ENCODE results near the gene TPI1.

TPI1 gene

GRCh38 chr12:6828781-6829535, 38.4 kb upstream of the TPI1 start:
- peak; percentile 58 for DNase-seq (ENCODE audit: low read depth)

- DNase-seq (ENCODE audit: low read depth): no peak
Observed at GRCh38 chr12:6829536-6830220, 37.7 kb upstream of the TPI1 start.

GRCh38 chr12:6830286-6830890, 36.9 kb upstream of the TPI1 start:
- no peak for DNase-seq (ENCODE audit: low read depth)

- no peak for DNase-seq (ENCODE audit: low read depth)
Observed at GRCh38 chr12:6830999-6831398, 36.3 kb upstream of the TPI1 start.

- no peak for DNase-seq (ENCODE audit: low read depth)
Observed at GRCh38 chr12:6831450-6831995, 35.8 kb upstream of the TPI1 start.

- DNase-seq (ENCODE audit: low read depth): no peak
Observed at GRCh38 chr12:6832125-6832524, 35.2 kb upstream of the TPI1 start.

- no peak for DNase-seq (ENCODE audit: low read depth)
Observed at GRCh38 chr12:6833189-6833890, 34.0 kb upstream of the TPI1 start.

- no peak for DNase-seq (ENCODE audit: low read depth)
Observed at GRCh38 chr12:6834254-6834653, 33.1 kb upstream of the TPI1 start.

GRCh38 chr12:6834873-6835272, 32.5 kb upstream of the TPI1 start:
- DNase-seq (ENCODE audit: low read depth): no peak

GRCh38 chr12:6836851-6837250, 30.5 kb upstream of the TPI1 start:
- no peak for DNase-seq (ENCODE audit: low read depth)

GRCh38 chr12:6837370-6838060, 29.8 kb upstream of the TPI1 start:
- DNase-seq (ENCODE audit: low read depth): no peak

GRCh38 chr12:6838854-6839253, 28.5 kb upstream of the TPI1 start:
- DNase-seq (ENCODE audit: low read depth): no peak

- no peak for DNase-seq (ENCODE audit: low read depth)
Observed at GRCh38 chr12:6839482-6840201, 27.7 kb upstream of the TPI1 start.

GRCh38 chr12:6840330-6840729, 27.0 kb upstream of the TPI1 start:
- no peak for DNase-seq (ENCODE audit: low read depth)

GRCh38 chr12:6840761-6841515, 26.4 kb upstream of the TPI1 start, which contains the start of gene GNB3:
Gene GNB3, plus strand, starts transcription at chr12:6840925. Its CDS starts 363 bp downstream, at chr12:6841288.
- no peak for DNase-seq (ENCODE audit: low read depth)

GRCh38 chr12:6842075-6842474, 25.3 kb upstream of the TPI1 start:
- no peak for DNase-seq (ENCODE audit: low read depth)

GRCh38 chr12:6843118-6843902, 24.0 kb upstream of the TPI1 start:
- DNase-seq (ENCODE audit: low read depth): no peak

GRCh38 chr12:6845395-6845794, 21.9 kb upstream of the TPI1 start:
- DNase-seq (ENCODE audit: low read depth): no peak

- no peak for DNase-seq (ENCODE audit: low read depth)
Observed at GRCh38 chr12:6846316-6846869, 20.9 kb upstream of the TPI1 start.

Measured in amniotic epithelial cell (primary cell).